Suppressor macrophage treated with lipopolysaccharide for 1 hour (primary cell): ENCODE measurements around the gene FOXJ1.

ENCODE experiments used
- DNase-seq, 3 donors: peaks; one replicate each; pipeline ENCODE4 v3.0.0-alpha.2; 2020 to 2022

The FOXJ1 gene

DNA sequence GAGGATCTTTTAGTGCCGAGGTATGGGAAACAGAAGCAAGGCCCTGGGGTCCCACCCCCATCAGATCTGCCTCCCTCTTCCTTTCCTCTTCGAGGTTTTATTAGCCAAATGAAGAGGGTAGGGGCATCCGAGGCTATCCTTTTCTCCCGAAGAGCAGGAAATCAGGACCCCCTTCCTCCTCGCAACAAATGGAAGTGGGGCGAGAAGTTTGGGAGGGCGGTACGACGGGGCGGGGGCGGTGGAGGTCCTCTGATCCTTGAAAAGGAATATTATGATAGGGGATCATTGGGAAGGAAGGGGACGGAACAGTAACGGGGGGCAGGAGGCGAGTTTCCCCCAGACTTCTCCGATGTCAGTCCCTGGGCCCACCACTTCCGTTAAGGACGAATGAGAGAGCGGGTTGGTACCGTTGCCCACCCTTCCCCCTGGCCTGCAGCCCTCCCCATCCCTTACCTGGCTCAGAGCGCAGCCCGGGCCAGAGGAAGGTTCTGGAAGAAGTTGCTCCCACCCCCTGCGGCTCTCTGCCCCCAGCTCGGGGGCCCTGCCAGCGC is 309 bp downstream of the FOXJ1 start:
- no peak for DNase-seq

DNA sequence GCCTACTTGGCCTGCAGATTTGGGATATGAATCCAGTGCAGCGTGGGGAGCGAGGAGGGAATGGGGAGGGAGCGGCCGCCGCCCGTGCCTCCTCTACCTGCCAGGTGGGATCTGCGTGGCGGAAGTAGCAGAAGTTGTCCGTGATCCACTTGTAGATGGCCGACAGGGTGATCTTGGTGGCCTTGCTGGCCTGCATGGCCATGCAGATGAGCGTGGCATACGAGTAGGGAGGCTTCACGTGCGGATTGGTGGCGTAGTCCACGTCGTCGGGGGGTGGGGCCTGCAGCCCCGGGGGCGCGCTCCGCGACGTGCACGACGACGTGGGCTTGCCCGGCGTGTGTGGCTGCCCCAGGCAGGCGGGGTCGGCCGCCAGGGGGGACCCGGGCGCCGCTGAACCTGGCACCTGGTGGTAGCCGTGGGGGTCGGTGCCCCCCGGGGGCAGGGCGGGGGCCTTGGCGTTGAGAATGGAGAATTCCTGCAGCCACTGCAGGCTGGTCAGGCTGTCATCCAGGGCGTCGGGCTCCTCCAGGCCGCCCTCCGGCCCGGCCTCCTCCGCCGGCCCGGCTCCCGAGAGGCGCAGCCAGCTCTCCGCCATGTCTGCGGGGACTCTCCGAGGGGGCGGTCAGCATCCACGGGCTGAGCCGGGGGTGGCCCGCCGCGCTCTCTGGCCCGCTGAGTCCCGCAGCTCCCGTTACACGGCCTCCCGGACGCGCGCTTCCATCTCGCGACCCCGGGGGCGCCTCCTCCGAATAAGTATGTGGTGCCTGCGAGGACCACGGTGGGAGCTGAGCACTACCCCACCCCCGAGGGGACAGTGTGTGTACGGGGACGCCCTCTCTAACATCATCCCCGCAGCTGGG is 1.0 kb downstream of the FOXJ1 start:
- peak in 2 of 3 donors; percentile 23 to 42 for DNase-seq

- DNase-seq: no peak
Measured at GRCh38 chr17:76138896-76139752, 1.9 kb downstream of the FOXJ1 start.

GRCh38 chr17:76138234-76138895 is 2.7 kb downstream of the FOXJ1 start:
- DNase-seq: no peak

DNA sequence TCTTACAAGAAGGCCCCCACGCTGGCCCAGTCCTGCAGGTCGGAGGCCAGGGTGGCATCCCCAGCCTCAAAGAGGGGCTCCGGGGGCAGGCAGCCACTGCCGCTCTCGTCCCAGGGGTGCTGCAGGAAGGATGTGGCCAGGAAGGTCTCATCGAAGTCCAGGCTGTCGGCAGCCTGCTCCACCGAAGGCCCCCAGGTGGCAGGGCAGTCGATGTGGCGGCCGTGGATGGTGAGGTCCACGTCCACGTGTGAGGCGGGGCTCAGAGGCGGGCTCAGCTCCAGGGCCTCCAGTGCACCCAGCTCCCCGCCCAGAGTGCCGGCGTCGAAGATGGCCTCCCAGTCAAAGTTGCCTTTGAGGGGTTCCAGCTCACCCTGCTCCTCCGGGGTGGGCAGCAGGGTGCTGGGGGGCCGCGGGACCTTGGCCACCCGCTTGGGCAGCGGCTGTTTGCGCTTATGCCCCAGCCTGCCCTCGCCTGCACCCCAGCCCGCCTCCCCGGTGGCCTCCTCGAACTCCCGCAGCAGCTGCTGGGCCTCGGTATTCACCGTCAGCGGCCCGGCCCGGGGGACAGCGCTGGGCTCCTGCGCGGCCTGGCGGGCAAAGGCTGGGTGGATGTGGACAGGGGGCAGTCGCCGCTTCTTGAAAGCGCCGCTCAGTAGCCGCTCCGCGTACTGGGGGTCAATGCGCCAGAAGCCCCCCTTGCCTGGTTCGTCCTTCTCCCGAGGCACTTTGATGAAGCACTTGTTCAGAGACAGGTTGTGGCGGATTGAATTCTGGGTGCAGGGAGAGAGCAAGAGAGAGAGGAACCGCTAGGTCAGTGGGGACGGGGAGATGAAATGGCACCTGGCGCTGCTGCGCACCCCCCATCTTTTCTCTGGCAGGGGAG is 3.5 kb downstream of the FOXJ1 start:
- no peak for DNase-seq

- DNase-seq: no peak
Measured at GRCh38 chr17:76137001-76137350, 4.1 kb downstream of the FOXJ1 start.

GRCh38 chr17:76136276-76137000 is 4.6 kb downstream of the FOXJ1 start:
- no peak for DNase-seq

GRCh38 chr17:76135810-76136188 is 5.2 kb downstream of the FOXJ1 start:
- DNase-seq: no peak

DNA sequence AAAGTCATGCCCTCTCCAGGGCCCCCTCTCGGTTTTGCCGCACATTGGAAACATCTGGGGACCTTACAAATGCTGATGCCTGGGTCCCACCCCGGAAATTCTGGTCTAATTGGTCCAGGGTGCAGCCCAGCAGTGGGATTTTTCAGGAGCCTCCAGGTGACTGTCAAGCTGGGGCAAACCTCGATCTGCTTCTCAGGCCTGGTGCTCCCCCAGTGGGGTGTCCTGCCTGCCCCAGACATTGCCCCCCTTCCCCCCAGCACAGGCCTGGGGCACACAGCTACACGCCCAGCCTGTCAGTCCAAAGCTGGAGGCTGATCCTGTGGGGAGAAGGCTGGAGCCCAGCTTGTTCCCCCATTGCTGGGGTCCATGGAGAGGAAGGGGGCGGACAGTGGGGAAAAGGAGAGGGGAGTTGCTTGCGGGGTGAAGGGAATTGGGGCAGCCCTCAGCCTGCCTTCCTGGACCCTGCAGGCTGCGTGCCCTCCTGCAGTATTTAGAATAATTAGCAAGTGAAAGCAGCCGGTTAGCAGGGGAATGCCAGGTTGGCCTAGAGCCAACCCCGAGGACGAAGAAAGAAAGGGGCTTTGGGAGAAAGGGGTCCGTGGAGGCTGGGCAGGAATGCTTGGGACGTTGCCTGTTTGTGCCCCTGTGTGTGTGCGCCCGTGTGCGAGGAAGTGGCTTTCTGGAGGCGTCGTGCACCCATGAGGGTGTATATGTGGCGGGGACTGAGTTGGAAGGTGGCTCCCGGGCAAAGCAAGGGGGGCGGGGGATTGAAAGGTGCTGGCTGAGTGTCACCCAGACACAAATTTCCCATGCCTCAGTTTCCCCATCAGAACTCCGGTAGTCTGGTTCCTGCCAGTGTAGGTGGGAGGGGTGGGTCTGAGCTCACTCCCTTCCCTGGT is 5.9 kb downstream of the FOXJ1 start:
- no peak for DNase-seq

DNA sequence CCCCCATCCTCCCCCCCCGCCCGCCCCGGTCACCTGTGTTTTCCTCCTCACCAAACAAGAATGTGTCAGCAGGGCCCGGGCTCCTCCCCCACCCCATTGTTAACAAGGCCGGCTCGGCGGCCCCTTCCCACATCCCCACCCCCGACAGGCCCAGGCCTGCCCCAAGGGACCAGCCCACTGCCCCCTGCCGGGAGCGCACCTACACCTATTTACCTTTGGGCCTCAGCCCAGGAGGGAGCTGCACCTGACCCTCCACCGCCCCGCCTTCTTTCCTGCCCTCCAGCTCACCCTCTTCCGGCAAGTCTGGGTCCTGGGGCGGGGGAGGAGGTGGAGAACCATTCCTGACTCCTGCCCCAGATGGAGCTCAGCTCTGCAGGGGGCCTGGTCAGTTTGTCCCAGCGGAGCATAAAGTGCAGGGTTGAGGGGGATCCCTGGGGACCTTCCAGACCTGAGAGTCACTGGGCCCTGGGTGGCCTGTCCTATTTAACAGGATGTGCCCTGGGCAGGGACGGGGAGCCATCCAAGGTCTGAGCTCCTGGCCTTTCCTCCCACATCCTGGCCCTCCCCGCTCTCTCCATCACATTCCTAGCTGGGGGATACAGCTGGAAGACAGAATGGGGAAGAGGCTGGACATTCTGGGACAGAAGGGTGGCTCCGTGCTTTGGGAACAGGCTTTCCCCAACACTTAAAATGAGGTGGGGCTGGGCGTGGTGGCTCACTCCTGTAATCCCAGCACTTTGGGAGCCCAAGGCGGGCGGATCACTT is 8.3 kb downstream of the FOXJ1 start:
- DNase-seq: no peak

- no peak for DNase-seq
Measured at GRCh38 chr17:76131692-76132573, 9.1 kb downstream of the FOXJ1 start.

- DNase-seq: no peak
Measured at GRCh38 chr17:76131051-76131691, 9.9 kb downstream of the FOXJ1 start.

GRCh38 chr17:76130473-76130872 is 10.6 kb downstream of the FOXJ1 start:
- DNase-seq: no peak

- no peak for DNase-seq
Measured at GRCh38 chr17:76125922-76126321, 15.1 kb downstream of the FOXJ1 start.

DNA sequence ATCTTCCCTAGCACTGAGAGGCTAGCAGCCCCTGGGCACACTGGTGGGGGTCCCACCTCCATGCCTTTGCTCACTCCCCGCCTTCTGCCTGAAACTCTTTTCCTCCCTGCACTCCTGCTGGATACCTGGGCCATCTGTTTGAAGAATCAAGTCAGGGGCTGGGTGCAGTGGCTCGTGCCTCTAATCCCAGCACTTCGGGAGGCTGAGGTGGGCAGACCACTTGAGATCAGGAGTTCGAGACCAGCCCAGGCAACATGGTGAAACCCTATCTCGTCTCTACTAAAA is 15.7 kb downstream of the FOXJ1 start:
- no peak for DNase-seq

- no peak for DNase-seq
Measured at GRCh38 chr17:76124582-76125390, 16.3 kb downstream of the FOXJ1 start.
